GM20000 (cell line): ENCODE results near the gene CILP2.

ENCODE experiments used
- DNase-seq: peaks from one replicate; pipeline ENCODE4 v3.0.0; 2012; ENCODE audit warnings: low spot score
- TF ChIP-seq, protein P1 (sequence below): IDR thresholded peaks from 2 replicates; pipeline ENCODE4 v1.5.1; 2012; ENCODE audit warnings: mild to moderate bottlenecking, control low read depth; ENCODE audit errors: extremely low read depth, missing control alignments

CILP2 gene

DNA sequence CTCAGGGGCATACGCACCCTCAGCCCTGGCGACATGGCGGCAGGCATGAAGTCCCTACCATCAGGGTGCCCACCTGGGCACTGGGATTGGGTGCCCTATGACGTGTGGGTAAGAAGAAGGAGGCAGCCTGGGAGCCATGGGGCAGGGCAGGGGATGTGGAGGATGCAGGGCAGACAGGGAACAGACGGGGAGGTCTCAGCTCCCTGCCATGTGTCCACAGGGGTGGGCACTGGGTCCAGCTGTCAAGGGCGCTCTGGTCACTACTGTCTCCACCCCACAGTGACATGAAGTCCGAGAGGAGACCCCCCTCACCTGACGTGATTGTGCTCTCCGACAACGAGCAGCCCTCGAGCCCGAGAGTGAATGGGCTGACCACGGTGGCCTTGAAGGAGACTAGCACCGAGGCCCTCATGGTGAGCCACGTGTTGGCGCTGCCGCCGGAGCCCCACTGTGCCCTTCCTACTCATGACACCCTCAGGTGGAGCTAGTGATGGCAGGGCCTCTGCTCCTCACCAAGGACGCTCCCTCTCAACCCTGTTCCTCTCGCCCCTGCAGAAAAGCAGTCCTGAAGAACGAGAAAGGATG lies 45.9 kb upstream of the CILP2 start:
- TF ChIP-seq, protein P1, sequence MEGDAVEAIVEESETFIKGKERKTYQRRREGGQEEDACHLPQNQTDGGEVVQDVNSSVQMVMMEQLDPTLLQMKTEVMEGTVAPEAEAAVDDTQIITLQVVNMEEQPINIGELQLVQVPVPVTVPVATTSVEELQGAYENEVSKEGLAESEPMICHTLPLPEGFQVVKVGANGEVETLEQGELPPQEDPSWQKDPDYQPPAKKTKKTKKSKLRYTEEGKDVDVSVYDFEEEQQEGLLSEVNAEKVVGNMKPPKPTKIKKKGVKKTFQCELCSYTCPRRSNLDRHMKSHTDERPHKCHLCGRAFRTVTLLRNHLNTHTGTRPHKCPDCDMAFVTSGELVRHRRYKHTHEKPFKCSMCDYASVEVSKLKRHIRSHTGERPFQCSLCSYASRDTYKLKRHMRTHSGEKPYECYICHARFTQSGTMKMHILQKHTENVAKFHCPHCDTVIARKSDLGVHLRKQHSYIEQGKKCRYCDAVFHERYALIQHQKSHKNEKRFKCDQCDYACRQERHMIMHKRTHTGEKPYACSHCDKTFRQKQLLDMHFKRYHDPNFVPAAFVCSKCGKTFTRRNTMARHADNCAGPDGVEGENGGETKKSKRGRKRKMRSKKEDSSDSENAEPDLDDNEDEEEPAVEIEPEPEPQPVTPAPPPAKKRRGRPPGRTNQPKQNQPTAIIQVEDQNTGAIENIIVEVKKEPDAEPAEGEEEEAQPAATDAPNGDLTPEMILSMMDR = no peak
- DNase-seq = no peak

GRCh38 chr19:19493841-19494546 lies 44.1 kb upstream of the CILP2 start:
- TF ChIP-seq, protein P1 = no peak
- DNase-seq = no peak

DNA sequence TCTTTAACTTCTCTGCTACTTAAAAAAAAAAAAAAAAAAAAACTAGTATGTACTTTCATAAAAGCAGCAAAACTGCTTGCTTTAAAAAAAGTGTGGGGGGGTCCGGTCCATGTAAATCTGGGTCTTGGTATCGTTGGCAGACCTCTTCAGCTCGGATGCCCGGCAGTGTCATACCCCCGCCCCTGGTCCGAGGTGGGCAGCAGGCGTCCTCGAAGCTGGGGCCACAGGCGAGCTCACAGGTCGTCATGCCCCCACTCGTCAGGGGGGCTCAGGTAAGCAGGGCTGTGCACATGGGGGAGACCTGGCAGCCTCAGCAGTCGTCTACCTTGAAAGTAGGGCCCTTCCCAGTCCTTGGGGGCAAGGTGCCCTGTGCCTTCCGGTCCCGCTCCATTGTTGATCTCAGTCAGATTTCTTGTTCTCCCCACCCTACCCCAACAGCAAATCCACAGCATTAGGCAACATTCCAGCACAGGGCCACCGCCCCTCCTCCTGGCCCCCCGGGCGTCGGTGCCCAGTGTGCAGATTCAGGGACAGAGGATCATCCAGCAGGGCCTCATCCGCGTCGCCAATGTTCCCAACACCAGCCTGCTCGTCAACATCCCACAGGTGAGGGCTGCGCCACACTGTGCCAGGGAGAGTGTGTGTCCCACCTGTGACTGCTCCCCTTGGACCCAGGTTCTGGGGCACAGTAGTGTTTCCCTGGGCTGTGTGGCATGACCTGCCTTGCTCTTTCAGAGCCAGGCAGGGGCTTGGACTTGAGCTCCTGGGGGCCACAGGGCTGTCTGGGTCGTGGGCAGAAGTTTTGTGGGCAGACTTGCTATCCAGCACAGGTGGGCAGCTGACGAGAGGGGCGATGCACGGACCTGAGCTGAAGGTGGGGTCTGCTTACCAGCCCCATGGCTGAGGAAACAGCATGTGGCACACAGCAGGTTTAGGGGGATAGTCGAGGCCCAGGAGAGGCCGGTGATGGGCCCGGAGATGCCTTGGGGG lies 42.2 kb upstream of the CILP2 start:
- TF ChIP-seq, protein P1 = no peak
- DNase-seq = no peak

DNA sequence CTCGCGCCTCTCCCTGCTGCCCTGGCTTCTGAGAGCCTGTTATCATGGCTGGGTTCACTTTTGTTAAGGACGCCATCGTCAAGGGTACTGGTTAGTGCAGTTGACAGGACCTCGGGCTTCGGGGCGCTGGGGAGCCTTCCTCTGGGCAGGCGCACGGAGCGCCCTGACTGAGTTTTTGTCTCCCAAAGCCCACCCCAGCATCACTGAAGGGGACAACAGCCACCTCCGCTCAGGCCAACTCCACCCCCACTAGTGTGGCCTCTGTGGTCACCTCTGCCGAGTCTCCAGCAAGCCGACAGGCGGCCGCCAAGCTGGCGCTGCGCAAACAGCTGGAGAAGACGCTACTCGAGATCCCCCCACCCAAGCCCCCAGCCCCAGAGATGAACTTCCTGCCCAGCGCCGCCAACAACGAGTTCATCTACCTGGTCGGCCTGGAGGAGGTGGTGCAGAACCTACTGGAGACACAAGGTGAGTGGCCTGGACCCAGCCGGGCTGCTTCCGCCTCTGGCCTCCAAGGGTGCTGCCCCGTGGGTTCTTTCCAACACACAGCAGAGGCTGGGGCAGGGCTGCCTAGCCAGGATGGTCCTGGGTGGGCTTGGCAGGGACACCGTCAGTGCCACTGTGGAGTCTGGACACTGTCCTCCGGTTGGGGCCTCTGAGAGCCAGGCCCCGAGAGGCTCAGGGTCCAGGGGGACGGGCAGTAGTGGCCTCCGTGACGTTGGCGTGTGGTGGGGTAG lies 39.6 kb upstream of the CILP2 start:
- TF ChIP-seq, protein P1 = no peak
- DNase-seq = no peak

- TF ChIP-seq, protein P1 = no peak
- no peak for DNase-seq
Measured at GRCh38 chr19:19499272-19499995, 38.6 kb upstream of the CILP2 start.

DNA sequence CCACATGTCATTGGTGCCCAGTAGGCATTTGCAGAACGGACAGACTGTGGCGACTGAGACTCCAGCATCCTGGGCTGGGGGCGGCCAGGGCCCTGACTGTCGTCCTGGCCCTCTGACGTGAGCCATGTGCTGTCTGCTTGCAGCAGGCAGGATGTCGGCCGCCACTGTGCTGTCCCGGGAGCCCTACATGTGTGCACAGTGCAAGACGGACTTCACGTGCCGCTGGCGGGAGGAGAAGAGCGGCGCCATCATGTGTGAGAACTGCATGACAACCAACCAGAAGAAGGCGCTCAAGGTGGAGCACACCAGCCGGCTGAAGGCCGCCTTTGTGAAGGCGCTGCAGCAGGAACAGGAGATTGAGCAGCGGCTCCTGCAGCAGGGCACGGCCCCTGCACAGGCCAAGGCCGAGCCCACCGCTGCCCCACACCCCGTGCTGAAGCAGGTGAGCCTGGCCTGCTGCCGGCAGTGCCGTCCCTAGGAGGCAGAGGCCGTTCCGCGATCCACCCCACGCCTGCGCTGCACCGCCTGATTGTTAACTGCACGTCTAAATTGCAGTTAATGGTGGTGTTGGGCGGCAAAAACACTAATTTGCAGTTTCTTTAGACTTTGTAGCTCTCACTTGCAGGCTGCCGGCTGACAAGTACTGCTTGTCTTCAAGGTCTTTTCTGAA lies 37.0 kb upstream of the CILP2 start:
- TF ChIP-seq, protein P1 = no peak
- no peak for DNase-seq
